ENCODE results near the gene OTX1. TPM values are rescaled to one million over a fixed set of nuclear protein-coding genes. Genes with fewer than 3 reads are reported as not detected.

OTX1 gene
- total RNA-seq, result not detected

DNA sequence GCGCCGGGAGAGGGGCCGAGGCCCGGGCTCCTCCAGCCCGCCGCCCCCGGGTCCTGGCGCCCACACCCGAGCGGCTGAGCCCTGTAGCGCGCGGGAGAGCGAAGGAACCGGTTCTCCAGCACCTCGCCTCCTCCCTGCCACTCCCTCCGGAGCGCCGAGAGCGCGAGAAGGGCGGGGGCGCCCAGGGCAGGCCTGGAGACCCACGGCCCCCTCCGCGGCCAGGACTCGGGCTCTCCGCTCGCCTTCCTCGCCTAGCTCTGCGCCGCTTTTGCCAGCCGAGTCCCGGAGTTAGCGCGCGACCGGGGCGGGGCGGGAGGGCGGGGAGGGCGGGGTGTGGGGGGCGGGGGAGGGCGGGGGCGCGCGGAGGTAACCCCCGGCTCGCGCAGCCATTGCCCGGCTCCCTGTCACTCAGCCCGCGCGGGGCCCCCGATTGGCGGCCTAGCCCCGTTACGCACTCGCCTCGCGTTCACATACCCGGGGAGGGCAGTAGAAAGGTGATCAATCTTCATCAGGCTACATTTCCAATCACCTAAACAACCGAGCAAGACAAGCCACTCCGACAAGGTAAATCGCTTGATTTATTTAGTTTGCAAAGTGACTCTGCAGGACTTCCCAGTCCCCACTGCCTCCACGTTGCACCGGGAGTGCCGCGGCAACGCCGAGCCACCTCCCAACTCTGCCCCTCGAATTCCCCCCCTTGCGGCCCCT is at the start of gene OTX1:
TSS of gene OTX1 (plus strand) at position 497 of the 708 bp plus-strand sequence. CDS start 2,161 bp downstream, outside the sequence.
- intact Hi-C loops (cut with DNase I), result no loop called here
- peaks cover 62% of the 10 kb centered on the region for H3K27me3 ChIP-seq
- DNase-seq, result peak; percentile 47 to 56

DNA sequence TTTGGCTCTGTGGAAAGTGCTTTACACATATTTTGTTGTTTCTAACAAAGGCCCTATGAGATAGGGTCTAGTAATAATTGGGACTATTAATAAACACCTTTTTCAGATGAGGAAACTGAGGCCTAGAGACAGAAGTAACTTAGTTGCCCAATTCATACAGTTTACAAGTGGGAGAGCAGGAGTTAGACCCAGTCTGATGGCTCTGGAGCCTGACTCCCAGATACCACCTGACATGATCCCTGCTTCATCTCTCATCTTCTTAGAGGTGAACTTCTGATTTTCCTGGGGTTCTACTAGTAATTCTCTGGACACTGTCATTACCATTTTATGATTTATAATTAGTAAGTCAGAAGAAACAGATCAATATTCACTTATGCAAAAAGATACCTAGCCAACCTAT is 49.1 kb upstream of the OTX1 start:
- Histone ChIP-seq H3K36me3 (peaks cover 0 to 3% of the 10 kb centered on the region in 2 donors), H3K4me3 (replicated peaks in 1 of 3) (no peak overlapping the region), H3K9me3 (no peaks in the 10 kb centered on the region), H3K4me1 (no peaks in the 10 kb centered on the region), H3K27me3 (no peaks in the 10 kb centered on the region), H3K27ac (no peak overlapping the region)
- TF ChIP-seq POLR2A (IDR thresholded peaks at IDR 0.05), result no peak
- TF ChIP-seq, protein P1, sequence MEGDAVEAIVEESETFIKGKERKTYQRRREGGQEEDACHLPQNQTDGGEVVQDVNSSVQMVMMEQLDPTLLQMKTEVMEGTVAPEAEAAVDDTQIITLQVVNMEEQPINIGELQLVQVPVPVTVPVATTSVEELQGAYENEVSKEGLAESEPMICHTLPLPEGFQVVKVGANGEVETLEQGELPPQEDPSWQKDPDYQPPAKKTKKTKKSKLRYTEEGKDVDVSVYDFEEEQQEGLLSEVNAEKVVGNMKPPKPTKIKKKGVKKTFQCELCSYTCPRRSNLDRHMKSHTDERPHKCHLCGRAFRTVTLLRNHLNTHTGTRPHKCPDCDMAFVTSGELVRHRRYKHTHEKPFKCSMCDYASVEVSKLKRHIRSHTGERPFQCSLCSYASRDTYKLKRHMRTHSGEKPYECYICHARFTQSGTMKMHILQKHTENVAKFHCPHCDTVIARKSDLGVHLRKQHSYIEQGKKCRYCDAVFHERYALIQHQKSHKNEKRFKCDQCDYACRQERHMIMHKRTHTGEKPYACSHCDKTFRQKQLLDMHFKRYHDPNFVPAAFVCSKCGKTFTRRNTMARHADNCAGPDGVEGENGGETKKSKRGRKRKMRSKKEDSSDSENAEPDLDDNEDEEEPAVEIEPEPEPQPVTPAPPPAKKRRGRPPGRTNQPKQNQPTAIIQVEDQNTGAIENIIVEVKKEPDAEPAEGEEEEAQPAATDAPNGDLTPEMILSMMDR (IDR thresholded peaks at IDR 0.05), result no peak
- DNase-seq, result no peak
- intact Hi-C loops (cut with DNase I), result no loop called here

More for the DNA sequence above, at the start of gene OTX1:
- H3K27ac ChIP-seq, result no peak within 1 kb of the TSS
- peaks cover 30 to 60% of the 10 kb centered on the region in 2 donors for H3K4me1 ChIP-seq
- H3K4me3 ChIP-seq (replicated peaks in 1 of 3), result peak within 1 kb of the TSS in 2 of 3 donors; percentile 23 to 44
- H3K36me3 ChIP-seq, result no peaks in the 10 kb centered on the region
- TF ChIP-seq POLR2A (IDR thresholded peaks at IDR 0.05), result no peak
- 0 to 2% methylated on average over 15 to 23 of the region's 73 CpGs for WGBS, 2 donors
- no peaks in the 10 kb centered on the region for H3K9me3 ChIP-seq

DNA sequence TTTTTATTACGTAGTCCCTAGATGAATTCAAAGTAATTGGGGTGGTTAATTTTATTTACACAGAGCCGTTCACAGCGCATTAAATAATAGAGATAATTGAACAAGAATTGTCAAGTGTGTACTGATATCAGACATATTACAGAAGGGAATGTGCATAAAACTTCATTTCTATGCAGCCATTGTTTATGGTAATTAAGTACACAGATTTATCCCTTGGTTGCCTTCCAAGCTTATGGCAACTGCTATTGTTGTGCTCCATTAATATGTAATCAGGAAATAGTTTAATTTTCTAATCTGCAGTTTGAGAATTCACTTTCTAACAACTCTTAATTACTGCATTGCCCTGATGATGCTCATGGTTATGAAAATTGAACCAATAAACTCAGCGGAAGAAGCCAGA is 47.3 kb upstream of the OTX1 start:
- H3K4me3 ChIP-seq (replicated peaks in 1 of 3), result no peak overlapping the region
- no peaks in the 10 kb centered on the region for H3K27me3 ChIP-seq
- 96 to 97% methylated on average over 4 of the region's 4 CpGs for WGBS, 2 donors
- no peak overlapping the region for H3K27ac ChIP-seq
- intact Hi-C loops (cut with DNase I), result no loop called here
- TF ChIP-seq, protein P1 (IDR thresholded peaks at IDR 0.05), result no peak
- no peak for TF ChIP-seq POLR2A (IDR thresholded peaks at IDR 0.05)
- H3K36me3 ChIP-seq, result no peaks in the 10 kb centered on the region
- no peak for DNase-seq
- no peaks in the 10 kb centered on the region for H3K9me3 ChIP-seq
- no peaks in the 10 kb centered on the region for H3K4me1 ChIP-seq

DNA sequence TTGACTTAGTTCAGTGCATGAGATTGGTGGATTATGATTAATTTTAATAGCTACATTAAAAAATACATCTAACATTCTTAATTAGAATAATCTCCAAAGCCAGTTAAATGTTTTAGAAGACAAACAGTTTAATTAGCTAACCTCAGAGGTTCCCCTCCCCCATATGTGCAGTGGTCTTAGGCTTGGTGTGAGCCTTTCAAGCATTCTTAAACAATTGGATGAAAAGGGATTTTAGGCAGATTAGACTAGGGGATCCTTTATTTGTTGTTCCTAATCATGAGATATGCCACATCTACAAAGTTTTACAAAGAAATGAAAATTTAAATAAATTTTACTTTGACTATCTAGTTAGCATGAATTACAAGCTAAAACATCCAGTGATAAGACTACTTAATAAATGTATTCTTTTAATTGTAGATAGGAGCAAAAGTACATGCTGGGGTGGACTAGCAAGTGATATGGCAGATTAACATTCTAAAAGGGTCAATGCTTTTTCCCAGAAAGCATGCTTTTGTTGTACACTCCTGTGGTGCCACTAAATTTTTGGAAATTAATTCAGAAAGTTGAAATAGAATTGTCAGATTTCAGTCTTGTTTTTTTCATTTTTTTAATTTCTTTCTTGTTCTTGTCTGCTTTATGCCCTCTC is 42.7 kb upstream of the OTX1 start:
- no peak overlapping the region for H3K27ac ChIP-seq
- H3K36me3 ChIP-seq, result no peaks in the 10 kb centered on the region
- no peaks in the 10 kb centered on the region for H3K9me3 ChIP-seq
- intact Hi-C loops (cut with DNase I), result no loop called here
- H3K27me3 ChIP-seq, result no peaks in the 10 kb centered on the region
- DNase-seq, result no peak
- H3K4me1 ChIP-seq, result no peaks in the 10 kb centered on the region
- TF ChIP-seq POLR2A (IDR thresholded peaks at IDR 0.05), result no peak
- TF ChIP-seq, protein P1 (IDR thresholded peaks at IDR 0.05), result no peak
- no peak overlapping the region for H3K4me3 ChIP-seq (replicated peaks in 1 of 3)

DNA sequence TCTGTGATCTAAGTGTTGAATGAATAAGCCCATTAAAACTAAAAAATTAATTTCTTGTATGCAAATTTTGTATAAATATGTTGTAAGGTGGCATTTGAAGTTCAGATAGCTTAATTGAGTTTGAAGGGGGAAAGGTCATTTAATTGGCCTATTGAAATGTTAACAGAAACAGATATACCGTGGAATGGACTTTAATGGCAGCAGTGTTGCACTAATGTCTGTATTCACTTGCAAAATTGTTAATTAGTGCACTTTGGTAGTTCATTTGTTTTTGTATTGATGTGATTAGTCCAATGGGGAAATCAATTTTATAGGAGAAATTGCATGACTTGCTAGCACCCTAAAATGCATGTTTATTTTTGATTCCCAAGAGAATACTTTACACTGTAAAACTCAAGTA is 41.8 kb upstream of the OTX1 start:
- TF ChIP-seq POLR2A (IDR thresholded peaks at IDR 0.05), result no peak
- TF ChIP-seq, protein P1 (IDR thresholded peaks at IDR 0.05), result no peak
- no peak for DNase-seq
- intact Hi-C loops (cut with DNase I), result no loop called here

More for the DNA sequence above, 41.8 kb upstream of the OTX1 start:
- no peaks in the 10 kb centered on the region for H3K27me3 ChIP-seq
- H3K4me1 ChIP-seq, result no peaks in the 10 kb centered on the region
- WGBS, 2 donors, result 91 to 98% methylated on average over 1 of the region's 1 CpG
- no peaks in the 10 kb centered on the region for H3K9me3 ChIP-seq
- no peaks in the 10 kb centered on the region for H3K36me3 ChIP-seq
- no peak overlapping the region for H3K4me3 ChIP-seq (replicated peaks in 1 of 3)
- H3K27ac ChIP-seq, result no peak overlapping the region
